Mammary epithelial cell (primary cell): ENCODE measurements around the gene DPRX.

Source experiments
- CTCF ChIP-seq, 2 donors: IDR thresholded peaks in 1 of 2; conservative IDR thresholded peaks in 1 of 2; 2 replicates each; pipeline ENCODE4 v1.5.1; 2011 to 2012; ENCODE audit warnings: inconsistent platforms in 2 of 2, low read length in 2 of 2, mild to moderate bottlenecking in 2 of 2, control low read depth in 1 of 2, low read depth in 1 of 2; ENCODE audit not compliant: insufficient read depth in 1 of 2; ENCODE audit errors: extremely low read depth in 1 of 2
- EZH2 ChIP-seq: IDR thresholded peaks from 2 replicates; pipeline ENCODE4 v1.6.1; 2012; ENCODE audit warnings: low read length, inconsistent platforms, borderline replicate concordance

GRCh38 chr19:53647350-53647749 is 15.6 kb downstream of the DPRX start:
- TF ChIP-seq CTCF (conservative IDR thresholded peaks at IDR 0.05 in 1 of 2, IDR thresholded peaks at IDR 0.05 in 1 of 2; ENCODE audit: extremely low read depth in 1 of 2, insufficient read depth in 1 of 2, low read depth in 1 of 2, low read length in 2 of 2) (no peak), EZH2 (no peak)
